ENCODE data around the gene EPHA6.
"Not testable (repeated sequence)": the region's sequence is repeated elsewhere in the genome, so short reads cannot be mapped to it uniquely, and the experiment has no call there.

EPHA6 gene

GRCh38 chr3:97495896-97496295, 681.5 kb downstream of the EPHA6 start:
- H3K4me3 ChIP-seq (ENCODE audit: low read length), result no peak overlapping the region
- TF ChIP-seq CTCF (conservative IDR thresholded peaks at IDR 0.05; ENCODE audit: low read length), result no peak
- DNase-seq (ENCODE audit: low read depth), result no peak

GRCh38 chr3:97497138-97497537, 682.7 kb downstream of the EPHA6 start:
- no peak for DNase-seq (ENCODE audit: low read depth)
- no peak overlapping the region for H3K4me3 ChIP-seq (ENCODE audit: low read length)
- TF ChIP-seq CTCF (conservative IDR thresholded peaks at IDR 0.05; ENCODE audit: low read length), result no peak

GRCh38 chr3:97504463-97504862, 690.1 kb downstream of the EPHA6 start:
- DNase-seq (ENCODE audit: low read depth), result no peak
- no peak overlapping the region for H3K4me3 ChIP-seq (ENCODE audit: low read length)
- TF ChIP-seq CTCF (conservative IDR thresholded peaks at IDR 0.05; ENCODE audit: low read length), result no peak

GRCh38 chr3:97510795-97511194, 696.4 kb downstream of the EPHA6 start:
- H3K4me3 ChIP-seq (ENCODE audit: low read length), result no peak overlapping the region
- TF ChIP-seq CTCF (conservative IDR thresholded peaks at IDR 0.05; ENCODE audit: low read length), result no peak
- no peak for DNase-seq (ENCODE audit: low read depth)

GRCh38 chr3:97515076-97515475, 700.7 kb downstream of the EPHA6 start:
- no peak for TF ChIP-seq CTCF (conservative IDR thresholded peaks at IDR 0.05; ENCODE audit: low read length)
- no peak overlapping the region for H3K4me3 ChIP-seq (ENCODE audit: low read length)
- no peak for DNase-seq (ENCODE audit: low read depth)

GRCh38 chr3:97530691-97531090, 716.3 kb downstream of the EPHA6 start:
- H3K4me3 ChIP-seq (ENCODE audit: low read length), result no peak overlapping the region
- TF ChIP-seq CTCF (conservative IDR thresholded peaks at IDR 0.05; ENCODE audit: low read length), result no peak
- no peak for DNase-seq (ENCODE audit: low read depth)

GRCh38 chr3:97547573-97547972, 733.2 kb downstream of the EPHA6 start:
- not testable (repeated sequence) for DNase-seq (ENCODE audit: low read depth); H3K4me3 ChIP-seq (ENCODE audit: low read length)

- no peak overlapping the region for H3K4me3 ChIP-seq (ENCODE audit: low read length)
- DNase-seq (ENCODE audit: low read depth), result no peak
- no peak for TF ChIP-seq CTCF (conservative IDR thresholded peaks at IDR 0.05; ENCODE audit: low read length)
Observed at GRCh38 chr3:97550408-97550807, 736.0 kb downstream of the EPHA6 start.
